CD4-positive, alpha-beta T cell treated with Interleukin-15 for 1 hour (primary cell): ENCODE results near the gene EXOC6B.
"Not testable (repeated sequence)": the region's sequence is repeated elsewhere in the genome, so short reads cannot be mapped to it uniquely, and the experiment has no call there.

Experiments used
- DNase-seq: peaks from one replicate; pipeline ENCODE4 v3.0.0-alpha.2; 2020

The EXOC6B gene

GRCh38 chr2:72421771-72422379 is 404.0 kb downstream of the EXOC6B start:
- DNase-seq, result not testable (repeated sequence)

GRCh38 chr2:72415781-72416475 is 409.9 kb downstream of the EXOC6B start:
- no peak for DNase-seq

GRCh38 chr2:72415241-72415661 is 410.6 kb downstream of the EXOC6B start:
- DNase-seq, result no peak

- no peak for DNase-seq
Observed at GRCh38 chr2:72414137-72414760, 411.6 kb downstream of the EXOC6B start.

- DNase-seq, result no peak
Observed at GRCh38 chr2:72413716-72414115, 412.1 kb downstream of the EXOC6B start.

GRCh38 chr2:72412214-72412613 is 413.6 kb downstream of the EXOC6B start:
- no peak for DNase-seq

- DNase-seq, result no peak
Observed at GRCh38 chr2:72399879-72400278, 426.0 kb downstream of the EXOC6B start.

GRCh38 chr2:72395096-72395495 is 430.7 kb downstream of the EXOC6B start:
- DNase-seq, result no peak

GRCh38 chr2:72394541-72395070 is 431.2 kb downstream of the EXOC6B start:
- DNase-seq, result no peak

- DNase-seq, result no peak
Observed at GRCh38 chr2:72389447-72389846, 436.4 kb downstream of the EXOC6B start.

- no peak for DNase-seq
Observed at GRCh38 chr2:72388263-72388662, 437.6 kb downstream of the EXOC6B start.

- no peak for DNase-seq
Observed at GRCh38 chr2:72386288-72386687, 439.5 kb downstream of the EXOC6B start.

GRCh38 chr2:72378753-72379348 is 447.0 kb downstream of the EXOC6B start:
- DNase-seq, result no peak

- no peak for DNase-seq
Observed at GRCh38 chr2:72367530-72368225, 458.2 kb downstream of the EXOC6B start.

GRCh38 chr2:72363406-72363805 is 462.4 kb downstream of the EXOC6B start:
- no peak for DNase-seq

GRCh38 chr2:72362733-72363132 is 463.1 kb downstream of the EXOC6B start:
- no peak for DNase-seq

GRCh38 chr2:72361521-72361920 is 464.3 kb downstream of the EXOC6B start:
- no peak for DNase-seq

- DNase-seq, result no peak
Observed at GRCh38 chr2:72361042-72361441, 464.8 kb downstream of the EXOC6B start.

GRCh38 chr2:72350852-72351251 is 475.0 kb downstream of the EXOC6B start:
- DNase-seq, result no peak

- no peak for DNase-seq
Observed at GRCh38 chr2:72349016-72349415, 476.8 kb downstream of the EXOC6B start.

GRCh38 chr2:72347081-72347480 is 478.8 kb downstream of the EXOC6B start:
- DNase-seq, result no peak

- no peak for DNase-seq
Observed at GRCh38 chr2:72341639-72342038, 484.2 kb downstream of the EXOC6B start.

GRCh38 chr2:72340665-72341064 is 485.2 kb downstream of the EXOC6B start:
- no peak for DNase-seq
